ENCODE measurements around the gene ARL14. TPM values are rescaled to one million over a fixed set of nuclear protein-coding genes. Genes with fewer than 3 reads are reported as not detected.

Gene ARL14
- total and polyA plus RNA-seq, 4 donors: 0.14 to 0.15 TPM; not detected in 2

GRCh38 chr3:160693191-160693590 is 16.2 kb downstream of the ARL14 start:
- TF ChIP-seq RAD21 (IDR thresholded peaks at IDR 0.05): no peak
- no peak for TF ChIP-seq MAX (IDR thresholded peaks at IDR 0.05)
- TF ChIP-seq JUND (IDR thresholded peaks at IDR 0.05): no peak
- TF ChIP-seq, protein P1, sequence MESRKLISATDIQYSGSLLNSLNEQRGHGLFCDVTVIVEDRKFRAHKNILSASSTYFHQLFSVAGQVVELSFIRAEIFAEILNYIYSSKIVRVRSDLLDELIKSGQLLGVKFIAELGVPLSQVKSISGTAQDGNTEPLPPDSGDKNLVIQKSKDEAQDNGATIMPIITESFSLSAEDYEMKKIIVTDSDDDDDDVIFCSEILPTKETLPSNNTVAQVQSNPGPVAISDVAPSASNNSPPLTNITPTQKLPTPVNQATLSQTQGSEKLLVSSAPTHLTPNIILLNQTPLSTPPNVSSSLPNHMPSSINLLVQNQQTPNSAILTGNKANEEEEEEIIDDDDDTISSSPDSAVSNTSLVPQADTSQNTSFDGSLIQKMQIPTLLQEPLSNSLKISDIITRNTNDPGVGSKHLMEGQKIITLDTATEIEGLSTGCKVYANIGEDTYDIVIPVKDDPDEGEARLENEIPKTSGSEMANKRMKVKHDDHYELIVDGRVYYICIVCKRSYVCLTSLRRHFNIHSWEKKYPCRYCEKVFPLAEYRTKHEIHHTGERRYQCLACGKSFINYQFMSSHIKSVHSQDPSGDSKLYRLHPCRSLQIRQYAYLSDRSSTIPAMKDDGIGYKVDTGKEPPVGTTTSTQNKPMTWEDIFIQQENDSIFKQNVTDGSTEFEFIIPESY (IDR thresholded peaks at IDR 0.05): no peak
- no peak for TF ChIP-seq EGR1 (IDR thresholded peaks at IDR 0.05; ENCODE audit: low read depth in 2 of 2)
- no peak for TF ChIP-seq SP1 (IDR thresholded peaks at IDR 0.05)
- Histone ChIP-seq H3K9me3 (ENCODE audit: control insufficient read depth in 4 of 4, low read length in 3 of 4) (no peaks in the 10 kb centered on the region), H3K4me1 (ENCODE audit: control insufficient read depth in 4 of 4, insufficient read depth in 4 of 4, low read length in 3 of 4) (no peaks in the 10 kb centered on the region), H3K27me3 (ENCODE audit: control insufficient read depth in 4 of 4, insufficient read depth in 4 of 4, low read length in 3 of 4) (no peaks in the 10 kb centered on the region), H3K36me3 (ENCODE audit: control insufficient read depth in 4 of 4, insufficient read depth in 3 of 4, low read depth in 1 of 4, low read length in 3 of 4) (no peaks in the 10 kb centered on the region), H3K27ac (ENCODE audit: low read depth in 1 of 2, low read length in 2 of 2) (no peak overlapping the region), H3K9ac (ENCODE audit: low read depth in 1 of 2, low read length in 2 of 2) (no peak overlapping the region), H3K4me3 (ENCODE audit: low read depth in 1 of 3, low read length in 3 of 3) (no peak overlapping the region)
- no peak for DNase-seq (ENCODE audit: low spot score)
- WGBS: 94% methylated on average over 2 of the region's 2 CpGs

- no peaks in the 10 kb centered on the region for H3K27me3 ChIP-seq (ENCODE audit: control insufficient read depth in 4 of 4, insufficient read depth in 4 of 4, low read length in 3 of 4)
- 96% methylated on average over 3 of the region's 3 CpGs for WGBS
- DNase-seq (ENCODE audit: low spot score): no peak
- no peak overlapping the region for H3K9ac ChIP-seq (ENCODE audit: low read depth in 1 of 2, low read length in 2 of 2)
- TF ChIP-seq RAD21 (IDR thresholded peaks at IDR 0.05) (no peak), FOXA1 (IDR thresholded peaks at IDR 0.05) (no peak), JUND (IDR thresholded peaks at IDR 0.05) (no peak), EGR1 (IDR thresholded peaks at IDR 0.05; ENCODE audit: low read depth in 2 of 2) (no peak), GABPA (IDR thresholded peaks at IDR 0.05 in 1 of 2, conservative IDR thresholded peaks at IDR 0.05 in 1 of 2) (no peak), CTCF (IDR thresholded peaks at IDR 0.05; ENCODE audit: low read depth, low read length, missing input control) (no peak), NR2F2 (IDR thresholded peaks at IDR 0.05) (no peak)
- TF ChIP-seq, protein P2, sequence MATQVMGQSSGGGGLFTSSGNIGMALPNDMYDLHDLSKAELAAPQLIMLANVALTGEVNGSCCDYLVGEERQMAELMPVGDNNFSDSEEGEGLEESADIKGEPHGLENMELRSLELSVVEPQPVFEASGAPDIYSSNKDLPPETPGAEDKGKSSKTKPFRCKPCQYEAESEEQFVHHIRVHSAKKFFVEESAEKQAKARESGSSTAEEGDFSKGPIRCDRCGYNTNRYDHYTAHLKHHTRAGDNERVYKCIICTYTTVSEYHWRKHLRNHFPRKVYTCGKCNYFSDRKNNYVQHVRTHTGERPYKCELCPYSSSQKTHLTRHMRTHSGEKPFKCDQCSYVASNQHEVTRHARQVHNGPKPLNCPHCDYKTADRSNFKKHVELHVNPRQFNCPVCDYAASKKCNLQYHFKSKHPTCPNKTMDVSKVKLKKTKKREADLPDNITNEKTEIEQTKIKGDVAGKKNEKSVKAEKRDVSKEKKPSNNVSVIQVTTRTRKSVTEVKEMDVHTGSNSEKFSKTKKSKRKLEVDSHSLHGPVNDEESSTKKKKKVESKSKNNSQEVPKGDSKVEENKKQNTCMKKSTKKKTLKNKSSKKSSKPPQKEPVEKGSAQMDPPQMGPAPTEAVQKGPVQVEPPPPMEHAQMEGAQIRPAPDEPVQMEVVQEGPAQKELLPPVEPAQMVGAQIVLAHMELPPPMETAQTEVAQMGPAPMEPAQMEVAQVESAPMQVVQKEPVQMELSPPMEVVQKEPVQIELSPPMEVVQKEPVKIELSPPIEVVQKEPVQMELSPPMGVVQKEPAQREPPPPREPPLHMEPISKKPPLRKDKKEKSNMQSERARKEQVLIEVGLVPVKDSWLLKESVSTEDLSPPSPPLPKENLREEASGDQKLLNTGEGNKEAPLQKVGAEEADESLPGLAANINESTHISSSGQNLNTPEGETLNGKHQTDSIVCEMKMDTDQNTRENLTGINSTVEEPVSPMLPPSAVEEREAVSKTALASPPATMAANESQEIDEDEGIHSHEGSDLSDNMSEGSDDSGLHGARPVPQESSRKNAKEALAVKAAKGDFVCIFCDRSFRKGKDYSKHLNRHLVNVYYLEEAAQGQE (IDR thresholded peaks at IDR 0.05): no peak
- TF ChIP-seq, protein P1 (IDR thresholded peaks at IDR 0.05): no peak
- H3K36me3 ChIP-seq (ENCODE audit: control insufficient read depth in 4 of 4, insufficient read depth in 3 of 4, low read depth in 1 of 4, low read length in 3 of 4): no peaks in the 10 kb centered on the region
- no peak overlapping the region for H3K27ac ChIP-seq (ENCODE audit: low read depth in 1 of 2, low read length in 2 of 2)
- H3K9me3 ChIP-seq (ENCODE audit: control insufficient read depth in 4 of 4, low read length in 3 of 4): no peaks in the 10 kb centered on the region
- no peaks in the 10 kb centered on the region for H3K4me1 ChIP-seq (ENCODE audit: control insufficient read depth in 4 of 4, insufficient read depth in 4 of 4, low read length in 3 of 4)
- H3K4me3 ChIP-seq (ENCODE audit: low read depth in 1 of 3, low read length in 3 of 3): no peak overlapping the region
These were observed 17.4 kb downstream of the ARL14 start for GRCh38 chr3:160694345-160694744.

All from liver (tissue), 9 donors.